Fibroblast of lung (primary cell): ENCODE measurements around the gene KIF26A. TPM values are rescaled to one million over a fixed set of nuclear protein-coding genes. Genes with fewer than 3 reads are reported as not detected.

Experiments
- DNase-seq, 2 donors: peaks; one replicate each; pipeline versions ENCODE4 v3.0.0 to v3.0.0-alpha.2; 2010; ENCODE audit warnings: low read depth in 2 of 2
- H2AFZ ChIP-seq: 2 replicates; pipeline ENCODE4 v1.5.1; 2012; ENCODE audit warnings: low read length, control low read depth, inconsistent platforms
- H3K27ac ChIP-seq: 2 replicates; pipeline ENCODE4 v1.5.1; 2011; ENCODE audit warnings: low read length, control low read depth; ENCODE audit not compliant: insufficient read depth
- H3K27me3 ChIP-seq: 2 replicates; pipeline ENCODE4 v1.5.1; 2011; ENCODE audit warnings: mild to moderate bottlenecking, low read length; ENCODE audit not compliant: control insufficient read depth, insufficient read depth
- H3K36me3 ChIP-seq: 2 replicates; pipeline ENCODE4 v1.5.1; 2011; ENCODE audit warnings: low read length; ENCODE audit not compliant: control insufficient read depth, insufficient read depth
- H3K4me1 ChIP-seq: 2 replicates; pipeline ENCODE4 v1.5.1; 2011; ENCODE audit warnings: low read length; ENCODE audit not compliant: control insufficient read depth, insufficient read depth; ENCODE audit errors: extremely low read depth
- H3K4me2 ChIP-seq: 2 replicates; pipeline ENCODE4 v1.5.1; 2011; ENCODE audit warnings: low read length, control low read depth; ENCODE audit not compliant: insufficient read depth; ENCODE audit errors: extremely low read depth
- H3K4me3 ChIP-seq, 4 experiments: fragments of 200-600 bp in 1 of 4; sonication (generic) in 1 of 4; replicated peaks in 1 of 4; 2 replicates each; pipeline ENCODE4 v1.5.1; 2011 to 2016; ENCODE audit warnings: low read length in 4 of 4, low read depth in 3 of 4, mild to moderate bottlenecking in 3 of 4, control low read depth in 2 of 4, inconsistent platforms in 1 of 4, mixed read lengths in 1 of 4; ENCODE audit not compliant: insufficient read depth in 1 of 4; ENCODE audit errors: control extremely low read depth in 1 of 4
- H3K79me2 ChIP-seq: 2 replicates; pipeline ENCODE4 v1.5.1; 2012; ENCODE audit warnings: mild to moderate bottlenecking, low read length, inconsistent platforms; ENCODE audit not compliant: control insufficient read depth, insufficient read depth
- H3K9ac ChIP-seq: 2 replicates; pipeline ENCODE4 v1.5.1; 2011; ENCODE audit warnings: mild to moderate bottlenecking, low read length, control low read depth; ENCODE audit not compliant: insufficient read depth
- H3K9me3 ChIP-seq: 2 replicates; pipeline ENCODE4 v1.5.1; 2012; ENCODE audit warnings: low read depth, low read length; ENCODE audit not compliant: control insufficient read depth, insufficient read depth
- H4K20me1 ChIP-seq: 2 replicates; pipeline ENCODE4 v1.5.1; 2011; ENCODE audit warnings: low read length; ENCODE audit not compliant: control insufficient read depth, insufficient read depth; ENCODE audit errors: extremely low read depth
- CTCF ChIP-seq, 2 donors: IDR thresholded peaks in 1 of 2; conservative IDR thresholded peaks in 1 of 2; 1 replicate in 1 of 2; 2 replicates in 1 of 2; pipeline ENCODE4 v1.5.1; 2011 to 2012; ENCODE audit warnings: low read length in 2 of 2, control low read depth in 1 of 2, inconsistent platforms in 1 of 2, low read depth in 1 of 2, mild to moderate bottlenecking in 1 of 2
- EZH2 ChIP-seq: IDR thresholded peaks from 2 replicates; pipeline ENCODE4 v1.5.1; 2012; ENCODE audit warnings: low read length, control low read depth, mild to moderate bottlenecking; ENCODE audit errors: missing control alignments
- polyA plus RNA-seq, 2 donors: library from polyadenylated mRNA; depleted of rRNA in 1 of 2; stranded (reverse) in 1 of 2; unstranded in 1 of 2; fragments of >200 nt; gene quantifications; 2 replicates each; pipeline ENCODE4 v1.2.1, GENCODE V29; 2011 to 2012; ENCODE audit warnings: missing spikeins in 1 of 2
- total RNA-seq: library from RNA; depleted of rRNA; stranded (reverse); fragments of >200 nt; gene quantifications from 2 replicates; pipeline ENCODE4 v1.2.1, GENCODE V29; 2014

The KIF26A gene
- total and polyA plus RNA-seq, 2 donors (not counting 1 experiment from before 2014, with no cell fraction given), result 0.01 to 2.0 TPM

GRCh38 chr14:104188727-104189400, 50.5 kb downstream of the KIF26A start:
- Histone ChIP-seq H3K27ac (no peak overlapping the region), H3K9me3 (no peaks in the 10 kb centered on the region), H3K79me2 (no peaks in the 10 kb centered on the region), H3K4me3 (no peak overlapping the region), H3K27me3 (no peaks in the 10 kb centered on the region), H3K9ac (no peak overlapping the region), H4K20me1 (no peaks in the 10 kb centered on the region), H2AFZ (no peak overlapping the region), H3K4me1 (no peaks in the 10 kb centered on the region), H3K36me3 (no peaks in the 10 kb centered on the region), H3K4me2 (no peak overlapping the region)
- no peak for TF ChIP-seq EZH2
- TF ChIP-seq CTCF (conservative IDR thresholded peaks at IDR 0.05 in 1 of 2, IDR thresholded peaks at IDR 0.05 in 1 of 2; ENCODE audit: low read depth in 1 of 2, low read length in 2 of 2), result no peak
- DNase-seq, result no peak

- no peaks in the 10 kb centered on the region for H3K36me3 ChIP-seq
- DNase-seq, result no peak
- H3K79me2 ChIP-seq, result no peaks in the 10 kb centered on the region
- no peak overlapping the region for H3K4me2 ChIP-seq
- no peaks in the 10 kb centered on the region for H4K20me1 ChIP-seq
- TF ChIP-seq EZH2 (no peak), CTCF (conservative IDR thresholded peaks at IDR 0.05 in 1 of 2, IDR thresholded peaks at IDR 0.05 in 1 of 2; ENCODE audit: low read depth in 1 of 2, low read length in 2 of 2) (no peak)
- no peaks in the 10 kb centered on the region for H3K27me3 ChIP-seq
- no peaks in the 10 kb centered on the region for H3K4me1 ChIP-seq
- no peak overlapping the region for H3K27ac ChIP-seq
- no peaks in the 10 kb centered on the region for H3K9me3 ChIP-seq
- H3K9ac ChIP-seq, result no peak overlapping the region
- no peak overlapping the region for H2AFZ ChIP-seq
- no peak overlapping the region for H3K4me3 ChIP-seq
These were observed 51.4 kb downstream of the KIF26A start for GRCh38 chr14:104189629-104190335.

GRCh38 chr14:104190396-104191000, 52.1 kb downstream of the KIF26A start:
- H3K4me3 ChIP-seq, result no peak overlapping the region
- no peak for DNase-seq
- no peak overlapping the region for H3K27ac ChIP-seq
- H3K9me3 ChIP-seq, result no peaks in the 10 kb centered on the region
- no peaks in the 10 kb centered on the region for H4K20me1 ChIP-seq
- H3K4me2 ChIP-seq, result no peak overlapping the region
- H3K4me1 ChIP-seq, result no peaks in the 10 kb centered on the region
- H3K79me2 ChIP-seq, result no peaks in the 10 kb centered on the region
- no peak overlapping the region for H2AFZ ChIP-seq
- H3K36me3 ChIP-seq, result no peaks in the 10 kb centered on the region
- no peak for TF ChIP-seq CTCF (conservative IDR thresholded peaks at IDR 0.05 in 1 of 2, IDR thresholded peaks at IDR 0.05 in 1 of 2; ENCODE audit: low read depth in 1 of 2, low read length in 2 of 2)
- TF ChIP-seq EZH2, result no peak
- no peaks in the 10 kb centered on the region for H3K27me3 ChIP-seq
- H3K9ac ChIP-seq, result no peak overlapping the region
